CD4-positive, alpha-beta memory T cell (primary cell): ENCODE data around the gene NOS1AP. TPM values are rescaled to one million over a fixed set of nuclear protein-coding genes. Genes with fewer than 3 reads are reported as not detected.
"Not testable (repeated sequence)": the region's sequence is repeated elsewhere in the genome, so short reads cannot be mapped to it uniquely, and the experiment has no call there.

ENCODE experiments used
- CTCF ChIA-PET: fragments of 350-600 bp; sonication (Branson Sonifier 250); formaldehyde crosslinking; loops from one replicate; lab custom pipeline; 2021; ENCODE audit warnings: inconsistent platforms; ENCODE audit not compliant: partially characterized antibody; lab: Charles Lee
- POLR2A ChIA-PET: fragments of 350-600 bp; sonication (Branson Sonifier 250); formaldehyde crosslinking; loops from one replicate; lab custom pipeline; 2021; ENCODE audit not compliant: partially characterized antibody; lab: Charles Lee
- DNase-seq, 5 donors: peaks; one replicate each; pipeline versions ENCODE4 v3.0.0 to v3.0.0-alpha.2; 2020 to 2022; ENCODE audit warnings: mixed read lengths in 1 of 5
- H3K27ac ChIP-seq: one replicate; pipeline ENCODE4 v1.7.0; 2013; ENCODE audit warnings: low read depth, low read length
- H3K27me3 ChIP-seq: 2 replicates; pipeline ENCODE4 v1.7.0; 2013; ENCODE audit warnings: mild to moderate bottlenecking, low read length, moderate library complexity; ENCODE audit not compliant: insufficient read depth
- H3K36me3 ChIP-seq: 2 replicates; pipeline ENCODE4 v1.7.0; 2013; ENCODE audit warnings: mild to moderate bottlenecking, low read length, moderate library complexity; ENCODE audit not compliant: insufficient read depth
- H3K4me1 ChIP-seq: 2 replicates; pipeline ENCODE4 v1.7.0; 2013; ENCODE audit warnings: mild to moderate bottlenecking, low read length, moderate library complexity; ENCODE audit not compliant: insufficient read depth
- H3K4me3 ChIP-seq, 2 donors: one replicate each; pipeline ENCODE4 v1.7.0; 2013; ENCODE audit warnings: low read length in 2 of 2, mild to moderate bottlenecking in 1 of 2
- H3K9me3 ChIP-seq, 2 donors: one replicate each; pipeline ENCODE4 v1.7.0; 2013; ENCODE audit warnings: low read length in 2 of 2, control low read depth in 1 of 2; ENCODE audit not compliant: control insufficient read depth in 1 of 2
- H3K27ac Mint-ChIP-seq, 7 donors: one replicate each; pipeline ENCODE4 v1.8.0; 2020 to 2021; ENCODE audit warnings: mixed read lengths in 7 of 7, mild to moderate bottlenecking in 6 of 7, inconsistent platforms in 3 of 7, moderate library complexity in 3 of 7
- H3K27me3 Mint-ChIP-seq, 2 donors: one replicate each; pipeline ENCODE4 v1.8.0; 2020 to 2021; ENCODE audit warnings: mixed read lengths in 2 of 2
- H3K36me3 Mint-ChIP-seq, 2 donors: one replicate each; pipeline ENCODE4 v1.8.0; 2020 to 2021; ENCODE audit warnings: mixed read lengths in 2 of 2, inconsistent platforms in 1 of 2, mild to moderate bottlenecking in 1 of 2
- H3K4me1 Mint-ChIP-seq, 4 donors: one replicate each; pipeline ENCODE4 v1.8.0; 2020 to 2021; ENCODE audit warnings: mixed read lengths in 4 of 4, mild to moderate bottlenecking in 1 of 4
- H3K4me3 Mint-ChIP-seq, 8 donors: one replicate each; pipeline ENCODE4 v1.8.0; 2020 to 2021; ENCODE audit warnings: mixed read lengths in 8 of 8, mild to moderate bottlenecking in 7 of 8, moderate library complexity in 6 of 8, inconsistent platforms in 3 of 8
- H3K9me3 Mint-ChIP-seq, 8 donors: one replicate each; pipeline ENCODE4 v1.8.0; 2020 to 2021; ENCODE audit warnings: mixed read lengths in 8 of 8, mild to moderate bottlenecking in 5 of 8, inconsistent platforms in 3 of 8, moderate library complexity in 1 of 8
- intact Hi-C: fragments of 100-400 bp; cut with micrococcal nuclease; formaldehyde crosslinking; loops from one replicate; pipeline ENCODE4 v1.15.1; 2023
- polyA plus RNA-seq, 2 donors: library from polyadenylated mRNA; unstranded; fragments of 300-500 nt; fragmentation: Illumina TruSeq; gene quantifications; one replicate each; pipeline ENCODE4 v1.2.3, GENCODE V29; 2021
- total RNA-seq, 2 experiments: library from RNA; stranded (reverse); gene quantifications; one replicate each; pipeline ENCODE4 v1.2.3, GENCODE V29; 2021

Gene NOS1AP
- total and polyA plus RNA-seq, 4 experiments from 2014 or later, result not detected

DNA sequence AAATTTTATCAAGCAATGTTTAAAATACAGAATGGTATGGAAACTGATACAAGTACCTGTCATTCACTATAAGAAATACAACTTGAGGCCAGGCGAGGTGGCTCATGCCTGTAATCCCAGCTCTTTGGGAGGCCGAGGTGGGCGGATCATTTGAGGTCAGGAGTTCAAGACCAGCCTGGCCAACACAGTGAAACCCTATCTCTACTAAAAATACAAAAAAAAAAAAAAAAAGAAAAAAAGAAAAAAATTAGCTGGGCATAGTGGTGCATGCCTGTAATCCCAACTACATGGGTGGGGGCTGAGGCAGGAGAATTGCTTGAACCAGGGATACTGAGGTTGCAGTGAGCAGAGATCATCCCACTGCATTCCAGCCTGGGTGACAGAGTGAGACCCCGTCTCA lies 2.7 kb upstream of the NOS1AP start:
- H3K27ac ChIP-seq, H3K4me3 ChIP-seq, H3K4me3 Mint-ChIP-seq, H3K36me3 Mint-ChIP-seq, CTCF ChIA-PET, H3K9me3 Mint-ChIP-seq, POLR2A ChIA-PET, H3K36me3 ChIP-seq, H3K27ac Mint-ChIP-seq, H3K9me3 ChIP-seq, DNase-seq, intact Hi-C loops: not testable (repeated sequence)
- H3K27me3 Mint-ChIP-seq, result peaks cover 45 to 55% of the 10 kb centered on the region in 2 donors
- peaks cover 5 to 16% (median 6%) of the 10 kb centered on the region in 4 donors for H3K4me1 Mint-ChIP-seq
- H3K4me1 ChIP-seq, result peaks cover 16% of the 10 kb centered on the region
- peaks cover 27% of the 10 kb centered on the region for H3K27me3 ChIP-seq

DNA sequence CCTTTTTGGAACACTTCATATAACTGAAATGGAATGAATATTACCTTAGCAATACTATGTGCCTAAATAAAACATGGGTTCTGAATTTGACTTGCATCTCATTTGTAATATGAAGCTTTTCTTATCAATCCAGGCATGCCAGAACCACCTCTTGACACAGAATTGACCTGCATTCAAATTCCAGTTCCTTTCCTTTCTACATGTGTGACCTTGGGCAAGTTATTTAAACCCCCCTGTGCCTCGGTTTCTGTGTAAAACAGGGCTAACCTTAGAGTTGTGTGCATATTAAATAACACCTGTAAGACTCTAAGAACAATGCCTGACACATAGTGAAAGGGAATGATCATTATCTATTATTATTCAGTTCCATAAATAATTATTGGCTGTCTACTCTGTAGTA lies 2.0 kb upstream of the NOS1AP start:
- no peaks in the 10 kb centered on the region for H3K9me3 Mint-ChIP-seq
- no peaks in the 10 kb centered on the region for H3K36me3 Mint-ChIP-seq
- no peaks in the 10 kb centered on the region for H3K9me3 ChIP-seq
- POLR2A ChIA-PET, result no interaction called here
- peaks cover 16% of the 10 kb centered on the region for H3K4me1 ChIP-seq
- no peaks in the 10 kb centered on the region for H3K36me3 ChIP-seq
- no peak overlapping the region for H3K27ac Mint-ChIP-seq
- no peak overlapping the region for H3K4me3 Mint-ChIP-seq
- no peak for DNase-seq
- intact Hi-C loops, result no loop called here
- no peak overlapping the region for H3K27ac ChIP-seq
- no peak overlapping the region for H3K4me3 ChIP-seq
- peaks cover 43 to 54% of the 10 kb centered on the region in 2 donors for H3K27me3 Mint-ChIP-seq
- peaks cover 5 to 16% (median 6%) of the 10 kb centered on the region in 4 donors for H3K4me1 Mint-ChIP-seq
- CTCF ChIA-PET, result no interaction called here
- peaks cover 27% of the 10 kb centered on the region for H3K27me3 ChIP-seq

GRCh38 chr1:162068301-162068700 lies 1.2 kb upstream of the NOS1AP start:
- H3K4me1 Mint-ChIP-seq, result peaks cover 5 to 16% (median 6%) of the 10 kb centered on the region in 4 donors
- intact Hi-C loops, result loop anchor here (2.0 kb wide), 1 partner anchor 492 kb away; the partner anchor contains the start of gene UAP1
- no peaks in the 10 kb centered on the region for H3K9me3 Mint-ChIP-seq
- no peaks in the 10 kb centered on the region for H3K36me3 Mint-ChIP-seq
- Histone ChIP-seq H3K4me1 (peaks cover 16% of the 10 kb centered on the region), H3K4me3 (no peak overlapping the region), H3K27ac (no peak overlapping the region), H3K27me3 (peaks cover 27% of the 10 kb centered on the region), H3K36me3 (no peaks in the 10 kb centered on the region), H3K9me3 (no peaks in the 10 kb centered on the region)
- CTCF ChIA-PET, result no interaction called here
- H3K27ac Mint-ChIP-seq, result no peak overlapping the region
- DNase-seq, result no peak
- H3K4me3 Mint-ChIP-seq, result peak overlapping the region in 2 of 8 donors; percentile 32 to 68
- H3K27me3 Mint-ChIP-seq, result peaks cover 36 to 55% of the 10 kb centered on the region in 2 donors
- POLR2A ChIA-PET, result no interaction called here

DNA sequence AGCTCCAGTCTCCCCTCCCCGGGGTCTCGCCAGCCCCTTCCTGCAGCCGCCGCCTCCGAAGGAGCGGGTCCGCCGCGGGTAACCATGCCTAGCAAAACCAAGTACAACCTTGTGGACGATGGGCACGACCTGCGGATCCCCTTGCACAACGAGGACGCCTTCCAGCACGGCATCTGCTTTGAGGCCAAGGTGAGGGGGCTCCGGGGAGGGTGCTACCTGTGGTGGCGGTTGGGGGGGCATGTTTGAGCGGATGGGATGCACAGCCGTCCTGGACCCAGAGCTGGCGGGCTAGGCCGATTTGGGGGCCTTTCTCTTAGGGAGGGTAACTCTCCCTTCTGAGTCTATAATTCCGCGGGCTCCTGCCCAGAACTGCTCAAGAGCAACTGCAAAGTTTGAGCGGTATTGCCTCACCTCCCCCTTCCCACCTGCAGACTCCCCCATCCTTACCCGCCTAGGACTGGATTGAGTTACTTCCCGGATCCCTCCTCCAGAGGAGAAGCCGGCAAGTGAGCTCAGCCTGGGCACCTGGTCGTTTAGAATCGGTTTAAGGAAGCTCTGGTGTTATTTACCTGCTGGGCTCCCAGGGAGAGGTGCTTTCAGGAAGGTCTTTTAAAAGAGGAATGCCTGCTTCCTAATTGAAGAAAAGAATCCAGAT lies 730 bp downstream of the NOS1AP start:
- CTCF ChIA-PET, result interaction anchor here (1.5 to 2.2 kb wide), 2 partner anchors 14 to 32 kb away, joined by 3 to 11 read pairs; no protein-coding TSS in a partner anchor
- no peaks in the 10 kb centered on the region for H3K36me3 Mint-ChIP-seq
- peak overlapping the region in 2 of 7 donors; percentile 42 to 49 for H3K27ac Mint-ChIP-seq
- POLR2A ChIA-PET, result no interaction called here
- H3K4me1 Mint-ChIP-seq, result peaks cover 5 to 16% (median 6%) of the 10 kb centered on the region in 4 donors
- H3K9me3 ChIP-seq, result no peaks in the 10 kb centered on the region
- H3K27me3 ChIP-seq, result peaks cover 27% of the 10 kb centered on the region
- peak overlapping the region; percentile 80 to 87 (median 84) for H3K4me3 Mint-ChIP-seq
- H3K27me3 Mint-ChIP-seq, result peaks cover 29 to 59% of the 10 kb centered on the region in 2 donors
- H3K36me3 ChIP-seq, result no peaks in the 10 kb centered on the region
- H3K4me1 ChIP-seq, result peaks cover 16% of the 10 kb centered on the region
- H3K9me3 Mint-ChIP-seq, result no peaks in the 10 kb centered on the region
- intact Hi-C loops, result no loop called here
- no peak overlapping the region for H3K27ac ChIP-seq
- DNase-seq, result peak in 2 of 5 donors; percentile 6 to 11
- peak overlapping the region in 1 of 2 donors; percentile 40 for H3K4me3 ChIP-seq

DNA sequence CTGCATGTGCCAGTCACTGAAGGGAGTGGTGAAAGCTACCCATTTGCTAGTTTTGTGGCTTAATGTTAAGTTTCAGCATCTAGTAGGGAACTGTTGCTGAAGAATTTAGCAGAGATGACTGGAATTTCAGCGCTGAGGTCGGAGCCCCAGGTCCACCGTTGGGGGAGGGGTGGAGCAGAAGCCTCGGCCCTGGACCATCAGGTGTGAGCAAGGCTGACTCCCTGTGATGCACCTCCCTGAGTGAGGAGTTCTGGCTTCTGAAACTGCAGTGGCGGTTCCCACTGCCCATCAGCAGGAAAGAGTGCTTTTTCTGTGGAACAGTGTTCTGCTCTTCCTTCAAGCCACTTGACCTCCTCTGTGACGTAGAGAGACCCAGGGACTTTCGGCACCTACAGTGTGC lies 1.3 kb downstream of the NOS1AP start:
- Mint-ChIP-seq H3K9me3 (no peaks in the 10 kb centered on the region), H3K4me3 (peak overlapping the region; percentile 33 to 87 (median 84)), H3K4me1 (peaks cover 5 to 16% (median 6%) of the 10 kb centered on the region in 4 donors), H3K27me3 (peaks cover 35 to 61% of the 10 kb centered on the region in 2 donors), H3K27ac (peak overlapping the region in 1 of 7 donors; percentile 49), H3K36me3 (no peaks in the 10 kb centered on the region)
- Histone ChIP-seq H3K36me3 (no peaks in the 10 kb centered on the region), H3K27ac (no peak overlapping the region), H3K4me3 (peak overlapping the region in 1 of 2 donors; percentile 15), H3K27me3 (peaks cover 27% of the 10 kb centered on the region), H3K9me3 (no peaks in the 10 kb centered on the region), H3K4me1 (peaks cover 16% of the 10 kb centered on the region)
- ChIA-PET POLR2A (no interaction called here), CTCF (interaction anchor here (1.5 to 2.2 kb wide), 2 partner anchors 15 to 33 kb away, joined by 3 to 11 read pairs; no protein-coding TSS in a partner anchor)
- intact Hi-C loops, result no loop called here
- DNase-seq, result peak in 2 of 5 donors; percentile 0 to 4

- H3K27me3 Mint-ChIP-seq, result peaks cover 36 to 61% of the 10 kb centered on the region in 2 donors
- H3K4me1 Mint-ChIP-seq, result peaks cover 5 to 16% (median 6%) of the 10 kb centered on the region in 4 donors
- no peak overlapping the region for H3K27ac ChIP-seq
- CTCF ChIA-PET, result interaction anchor here (0.6 kb wide), 1 partner anchor 182 kb away, joined by 3 read pairs; no protein-coding TSS in a partner anchor
- H3K36me3 Mint-ChIP-seq, result no peaks in the 10 kb centered on the region
- H3K9me3 Mint-ChIP-seq, result no peaks in the 10 kb centered on the region
- peaks cover 27% of the 10 kb centered on the region for H3K27me3 ChIP-seq
- H3K36me3 ChIP-seq, result no peaks in the 10 kb centered on the region
- no peaks in the 10 kb centered on the region for H3K9me3 ChIP-seq
- no peak overlapping the region for H3K4me3 ChIP-seq
- intact Hi-C loops, result no loop called here
- H3K4me1 ChIP-seq, result peaks cover 16% of the 10 kb centered on the region
- no peak overlapping the region for H3K27ac Mint-ChIP-seq
- DNase-seq, result no peak
- POLR2A ChIA-PET, result no interaction called here
- no peak overlapping the region for H3K4me3 Mint-ChIP-seq
Observed at GRCh38 chr1:162072740-162073139, 3.2 kb downstream of the NOS1AP start.

DNA sequence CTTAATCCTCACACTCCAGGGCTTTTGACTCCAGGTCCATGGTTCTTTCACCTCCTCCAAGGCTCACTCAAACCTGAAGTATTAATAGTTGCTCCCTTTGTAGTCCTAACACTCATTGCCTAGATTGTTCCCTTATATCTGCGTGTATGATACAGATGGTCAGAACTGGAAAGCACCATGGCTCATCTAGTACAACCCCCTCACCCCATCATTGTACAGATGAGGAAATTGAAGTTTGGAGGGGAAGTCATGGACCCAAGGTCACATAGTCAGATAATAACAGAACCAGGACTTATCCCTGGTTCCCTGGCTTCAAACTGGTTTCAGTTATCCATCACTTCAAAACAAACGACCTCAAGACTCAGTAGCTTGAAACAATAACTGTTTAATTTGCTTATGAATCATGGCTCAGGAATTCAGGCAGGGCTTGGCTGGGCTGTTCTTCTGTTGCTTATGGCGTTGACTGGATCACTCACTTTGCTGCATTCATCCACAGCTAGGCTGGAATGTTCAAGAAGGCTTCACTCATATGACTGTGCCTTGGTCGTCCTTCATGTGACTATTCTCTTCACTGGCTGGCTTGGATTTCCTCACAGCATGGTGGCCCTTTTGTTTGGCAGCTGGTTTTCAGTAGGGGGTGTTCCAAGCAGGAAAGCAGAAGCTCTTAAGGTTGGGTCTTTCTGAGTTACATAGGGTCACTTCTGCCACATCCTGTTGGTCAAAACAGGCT lies 5.0 kb downstream of the NOS1AP start:
- Histone ChIP-seq H3K9me3 (no peaks in the 10 kb centered on the region), H3K27me3 (peaks cover 18% of the 10 kb centered on the region), H3K4me1 (peaks cover 11% of the 10 kb centered on the region), H3K27ac (no peak overlapping the region), H3K36me3 (no peaks in the 10 kb centered on the region), H3K4me3 (no peak overlapping the region)
- POLR2A ChIA-PET, result no interaction called here
- no peak overlapping the region for H3K4me3 Mint-ChIP-seq
- peaks cover 37 to 61% of the 10 kb centered on the region in 2 donors for H3K27me3 Mint-ChIP-seq
- CTCF ChIA-PET, result interaction anchor here (1.2 kb wide), 1 partner anchor 18 kb away, joined by 3 read pairs; no protein-coding TSS in a partner anchor
- no peaks in the 10 kb centered on the region for H3K36me3 Mint-ChIP-seq
- intact Hi-C loops, result no loop called here
- no peak for DNase-seq
- no peak overlapping the region for H3K27ac Mint-ChIP-seq
- peaks cover 2 to 7% (median 6%) of the 10 kb centered on the region in 4 donors for H3K4me1 Mint-ChIP-seq
- H3K9me3 Mint-ChIP-seq, result no peaks in the 10 kb centered on the region
